Measurements from ENCODE around the gene PITX1. TPM values are rescaled to one million over a fixed set of nuclear protein-coding genes. Genes with fewer than 3 reads are reported as not detected.

PITX1 gene
- total and polyA plus RNA-seq, 12 donors = 0.06 to 0.24 (median 0.12) TPM; not detected in 8

DNA sequence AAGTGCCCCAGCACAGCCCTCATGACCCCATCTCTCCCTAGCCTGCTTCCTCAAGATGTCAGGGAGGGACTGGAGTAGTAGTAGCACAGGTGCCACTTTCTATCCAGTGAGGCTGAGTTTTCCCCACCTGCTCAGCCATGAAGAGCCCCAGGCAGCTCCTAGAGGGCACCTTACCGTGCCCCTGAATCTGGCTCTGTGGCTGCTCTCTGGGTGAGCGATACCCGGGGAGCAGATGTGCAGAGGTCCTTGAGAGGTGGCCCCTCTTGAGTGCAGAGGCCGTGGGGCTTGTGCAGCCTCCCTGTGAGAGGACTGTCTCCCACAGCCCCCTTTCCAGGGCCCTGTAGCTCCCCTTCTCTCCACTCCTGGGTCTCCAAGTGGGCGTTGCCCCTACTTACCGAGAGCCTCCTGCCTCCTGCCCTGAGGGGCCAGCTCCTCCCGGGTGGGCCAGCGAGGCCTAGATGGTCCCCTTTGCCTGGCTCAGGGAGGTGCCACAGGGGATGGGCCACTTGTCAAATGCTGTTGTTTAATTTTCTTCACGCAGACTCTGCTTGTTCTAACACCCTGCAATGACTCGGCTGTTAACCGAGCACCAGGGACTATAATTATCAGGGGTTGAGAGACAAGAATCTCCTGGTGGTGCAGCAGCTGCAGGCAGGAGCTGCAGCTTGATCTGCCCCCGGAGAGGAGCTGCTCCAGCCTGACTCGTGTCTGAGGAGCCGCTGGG, 29.6 kb upstream of the PITX1 start:
- ATAC-seq (no peak), DNase-seq (no peak)
- peaks cover 0 to 42% (median 5%) of the 10 kb centered on the region in 7 donors for H3K27me3 ChIP-seq
- no peaks in the 10 kb centered on the region for H3K9me3 ChIP-seq
- H3K4me1 ChIP-seq = peaks cover 0 to 6% (median 0%) of the 10 kb centered on the region in 9 donors
- H3K4me3 ChIP-seq = no peak overlapping the region
- no peak overlapping the region for H3K27ac ChIP-seq
- TF ChIP-seq, protein P1, sequence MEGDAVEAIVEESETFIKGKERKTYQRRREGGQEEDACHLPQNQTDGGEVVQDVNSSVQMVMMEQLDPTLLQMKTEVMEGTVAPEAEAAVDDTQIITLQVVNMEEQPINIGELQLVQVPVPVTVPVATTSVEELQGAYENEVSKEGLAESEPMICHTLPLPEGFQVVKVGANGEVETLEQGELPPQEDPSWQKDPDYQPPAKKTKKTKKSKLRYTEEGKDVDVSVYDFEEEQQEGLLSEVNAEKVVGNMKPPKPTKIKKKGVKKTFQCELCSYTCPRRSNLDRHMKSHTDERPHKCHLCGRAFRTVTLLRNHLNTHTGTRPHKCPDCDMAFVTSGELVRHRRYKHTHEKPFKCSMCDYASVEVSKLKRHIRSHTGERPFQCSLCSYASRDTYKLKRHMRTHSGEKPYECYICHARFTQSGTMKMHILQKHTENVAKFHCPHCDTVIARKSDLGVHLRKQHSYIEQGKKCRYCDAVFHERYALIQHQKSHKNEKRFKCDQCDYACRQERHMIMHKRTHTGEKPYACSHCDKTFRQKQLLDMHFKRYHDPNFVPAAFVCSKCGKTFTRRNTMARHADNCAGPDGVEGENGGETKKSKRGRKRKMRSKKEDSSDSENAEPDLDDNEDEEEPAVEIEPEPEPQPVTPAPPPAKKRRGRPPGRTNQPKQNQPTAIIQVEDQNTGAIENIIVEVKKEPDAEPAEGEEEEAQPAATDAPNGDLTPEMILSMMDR (IDR thresholded peaks at IDR 0.05) = no peak
- intact Hi-C loops (cut with DNase I) = no loop called here
- H3K36me3 ChIP-seq = no peaks in the 10 kb centered on the region
- 55 to 63% methylated on average over 14 of the region's 14 CpGs for WGBS, 2 donors

GRCh38 chr5:135063056-135063445, 29.0 kb upstream of the PITX1 start:
- ATAC-seq (no peak), DNase-seq (no peak)
- 91 to 92% methylated on average over 8 of the region's 8 CpGs for WGBS, 2 donors
- Histone ChIP-seq H3K4me1 (peaks cover 0 to 6% (median 0%) of the 10 kb centered on the region in 9 donors), H3K9me3 (no peaks in the 10 kb centered on the region), H3K4me3 (no peak overlapping the region), H3K36me3 (no peaks in the 10 kb centered on the region), H3K27me3 (peaks cover 0 to 44% (median 5%) of the 10 kb centered on the region in 7 donors), H3K27ac (no peak overlapping the region)
- intact Hi-C loops (cut with DNase I) = no loop called here
- TF ChIP-seq, protein P1 (IDR thresholded peaks at IDR 0.05) = no peak

DNA sequence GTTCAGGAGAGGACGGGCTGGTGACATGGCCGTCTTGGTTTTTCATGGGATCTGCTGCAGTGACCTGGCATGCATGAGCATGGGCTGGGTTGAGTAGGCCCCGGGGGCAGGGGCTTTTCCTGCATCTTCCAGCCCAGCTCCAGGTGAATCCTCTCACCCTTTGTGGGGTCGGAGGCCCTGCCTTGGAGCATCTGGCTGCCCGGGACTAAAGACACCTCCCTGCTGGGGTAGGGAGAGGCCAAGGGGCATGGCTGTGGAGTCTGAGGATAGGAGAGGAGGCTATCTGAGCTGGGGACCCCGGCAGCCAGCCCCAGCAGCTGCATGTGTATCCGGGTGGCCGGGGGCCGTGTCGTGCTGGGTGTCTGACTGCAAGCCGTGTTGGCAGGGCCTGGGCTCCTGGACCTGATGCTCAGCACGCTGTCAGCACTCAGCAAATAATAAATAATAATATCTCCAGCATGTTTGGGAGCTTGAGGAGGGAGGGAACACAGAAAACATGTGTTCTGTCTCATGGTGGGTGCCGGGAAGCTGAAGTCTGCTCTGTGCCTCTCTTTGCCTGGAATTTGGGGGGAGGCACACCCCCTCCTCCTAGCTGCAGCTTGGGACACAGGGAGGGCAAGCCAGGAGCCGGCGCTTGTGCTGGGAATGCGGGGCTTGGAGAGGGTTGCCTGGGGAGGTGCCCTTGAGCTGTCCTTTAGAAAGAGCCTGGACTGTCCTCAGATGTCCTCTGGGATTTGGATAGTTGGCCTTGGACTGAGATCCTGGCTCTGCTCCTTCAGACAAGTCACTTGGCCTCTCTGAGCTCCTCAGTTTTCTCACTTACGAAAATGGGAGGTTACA, 28.4 kb upstream of the PITX1 start:
- H3K4me1 ChIP-seq = peaks cover 0 to 6% (median 0%) of the 10 kb centered on the region in 9 donors
- 53 to 65% methylated on average over 17 of the region's 17 CpGs for WGBS, 2 donors
- TF ChIP-seq, protein P1 (IDR thresholded peaks at IDR 0.05) = no peak

DNA sequence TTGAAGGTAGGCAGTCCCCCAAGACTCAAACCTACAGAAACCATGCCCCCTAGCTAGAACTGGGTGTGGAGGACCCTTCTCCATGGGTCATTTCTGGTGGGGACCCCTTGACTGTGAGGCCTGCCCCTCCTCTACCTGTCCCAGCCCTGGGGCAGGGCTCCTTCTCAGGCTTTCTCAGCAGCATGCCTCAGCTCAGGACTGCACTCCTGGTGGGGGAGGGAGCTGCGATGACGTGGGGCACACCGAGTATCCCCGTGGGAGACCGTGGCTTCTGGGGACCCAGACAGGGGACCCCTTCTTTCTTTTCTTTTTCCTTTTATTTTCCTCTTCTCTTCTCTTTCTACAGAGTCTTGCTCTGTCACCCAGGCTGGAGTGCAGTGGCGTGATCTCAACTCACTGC, 27.0 kb upstream of the PITX1 start:
- Histone ChIP-seq H3K27me3 (peaks cover 0 to 40% (median 5%) of the 10 kb centered on the region in 7 donors), H3K9me3 (no peaks in the 10 kb centered on the region), H3K4me3 (no peak overlapping the region), H3K4me1 (peaks cover 0 to 9% (median 0%) of the 10 kb centered on the region in 9 donors), H3K36me3 (no peaks in the 10 kb centered on the region), H3K27ac (no peak overlapping the region)
- intact Hi-C loops (cut with DNase I) = no loop called here
- ATAC-seq (no peak), DNase-seq (no peak)
- WGBS, 2 donors = 85 to 93% methylated on average over 6 of the region's 6 CpGs
- TF ChIP-seq, protein P1 (IDR thresholded peaks at IDR 0.05) = no peak

More for the DNA sequence above, 28.4 kb upstream of the PITX1 start:
- DNase-seq = no peak
- Histone ChIP-seq H3K27ac (no peak overlapping the region), H3K9me3 (no peaks in the 10 kb centered on the region), H3K36me3 (no peaks in the 10 kb centered on the region), H3K27me3 (peaks cover 0 to 44% (median 5%) of the 10 kb centered on the region in 7 donors), H3K4me3 (no peak overlapping the region)
- no peak for ATAC-seq
- intact Hi-C loops (cut with DNase I) = no loop called here

All from heart right ventricle (tissue), 16 donors.